Liver (tissue), 9 donors: Measurements from ENCODE around the gene KLLN. TPM values are rescaled to one million over a fixed set of nuclear protein-coding genes. Genes with fewer than 3 reads are reported as not detected.
"Not testable (repeated sequence)": the region's sequence is repeated elsewhere in the genome, so short reads cannot be mapped to it uniquely, and the experiment has no call there.

Experiments used
- DNase-seq: peaks from one replicate; pipeline ENCODE4 v3.0.0-alpha.2; 2017; ENCODE audit warnings: low spot score
- H3K27ac ChIP-seq, 2 donors: one replicate each; pipeline ENCODE4 v1.7.0; 2013; ENCODE audit warnings: inconsistent platforms in 2 of 2, low read length in 2 of 2, control low read depth in 1 of 2, low read depth in 1 of 2, mild to moderate bottlenecking in 1 of 2
- H3K27me3 ChIP-seq, 4 donors: one replicate each; pipeline versions ENCODE4 v1.6.1 to v1.7.0; 2013; ENCODE audit warnings: low read length in 3 of 4, inconsistent platforms in 1 of 4, mild to moderate bottlenecking in 1 of 4, moderate library complexity in 1 of 4; ENCODE audit not compliant: control insufficient read depth in 4 of 4, insufficient read depth in 4 of 4
- H3K36me3 ChIP-seq, 4 donors: one replicate each; pipeline versions ENCODE4 v1.6.1 to v1.7.0; 2013; ENCODE audit warnings: low read length in 3 of 4, mild to moderate bottlenecking in 3 of 4, low read depth in 1 of 4, moderate library complexity in 1 of 4; ENCODE audit not compliant: control insufficient read depth in 4 of 4, insufficient read depth in 3 of 4
- H3K4me1 ChIP-seq, 4 donors: one replicate each; pipeline versions ENCODE4 v1.6.1 to v1.7.0; 2013; ENCODE audit warnings: low read length in 3 of 4, mild to moderate bottlenecking in 3 of 4, moderate library complexity in 1 of 4; ENCODE audit not compliant: control insufficient read depth in 4 of 4, insufficient read depth in 4 of 4
- H3K4me3 ChIP-seq, 3 donors: one replicate each; pipeline versions ENCODE4 v1.6.1 to v1.7.0; 2013; ENCODE audit warnings: low read length in 3 of 3, control low read depth in 1 of 3, low read depth in 1 of 3, mild to moderate bottlenecking in 1 of 3
- H3K9ac ChIP-seq, 2 donors: one replicate each; pipeline ENCODE4 v1.7.0; 2013; ENCODE audit warnings: low read length in 2 of 2, mild to moderate bottlenecking in 2 of 2, moderate library complexity in 2 of 2, control low read depth in 1 of 2, low read depth in 1 of 2
- H3K9me3 ChIP-seq, 4 donors: one replicate each; pipeline versions ENCODE4 v1.6.1 to v1.7.0; 2013; ENCODE audit warnings: low read length in 3 of 4; ENCODE audit not compliant: control insufficient read depth in 4 of 4
- EGR1 ChIP-seq, 2 donors: IDR thresholded peaks; 2 replicates each; pipeline ENCODE4 v1.6.1; 2016 to 2018; ENCODE audit warnings: antibody characterized with exemption in 2 of 2, low read depth in 2 of 2
- FOXA1 ChIP-seq: IDR thresholded peaks from 2 replicates; pipeline ENCODE4 v1.6.1; 2016; ENCODE audit warnings: antibody characterized with exemption
- HNF4A ChIP-seq, 2 donors: conservative IDR thresholded peaks; 2 replicates each; pipeline ENCODE4 v1.6.1; 2016; ENCODE audit warnings: antibody characterized with exemption in 2 of 2, mild to moderate bottlenecking in 2 of 2
- HNF4G ChIP-seq: IDR thresholded peaks from 2 replicates; pipeline ENCODE4 v1.6.1; 2016; ENCODE audit warnings: antibody characterized with exemption
- NR2F2 ChIP-seq: IDR thresholded peaks from 2 replicates; pipeline ENCODE4 v1.6.1; 2016; ENCODE audit warnings: antibody characterized with exemption
- TAF1 ChIP-seq: conservative IDR thresholded peaks from 2 replicates; pipeline ENCODE4 v1.6.1; 2016; ENCODE audit warnings: antibody characterized with exemption, mild to moderate bottlenecking
- WGBS: extraction: QIAGEN DNeasy Blood & Tissue Kit; methylation state at CpG from one replicate; pipeline ENCODE4 v1.1.7; 2013; 5-methylcytosine and 5-hydroxymethylcytosine counted together
- polyA plus RNA-seq, 2 donors: library from polyadenylated mRNA; stranded (reverse) in 1 of 2; unstranded in 1 of 2; fragments of 200-250 nt in 1 of 2; fragments of >200 nt in 1 of 2; fragmentation: Nextera tagmentation in 1 of 2; extraction: Ambion mirVana in 1 of 2; gene quantifications; one replicate each; pipeline versions ENCODE4 v1.2.1 to v1.2.3, GENCODE V29; 2013 to 2015
- total RNA-seq, 2 donors: library from RNA; depleted of rRNA; stranded (reverse); fragments of >200 nt; gene quantifications; one replicate each; pipeline ENCODE4 v1.2.3, GENCODE V29; 2014
- TF ChIP-seq, protein P1 (sequence below): IDR thresholded peaks from 2 replicates; pipeline ENCODE4 v1.6.1; 2016; ENCODE audit warnings: antibody characterized with exemption
- TF ChIP-seq, protein P2 (sequence below): IDR thresholded peaks from 2 replicates; pipeline ENCODE4 v1.6.1; 2016; ENCODE audit warnings: antibody characterized with exemption
- TF ChIP-seq, protein P3 (sequence below): IDR thresholded peaks from 2 replicates; pipeline ENCODE4 v1.6.1; 2016; ENCODE audit warnings: antibody characterized with exemption, mild to moderate bottlenecking
- TF ChIP-seq, protein P4 (sequence below): fragments of 150-350 bp; IDR thresholded peaks from 2 replicates; pipeline ENCODE4 v1.5.1; 2017; ENCODE audit warnings: improper control_type of control experiment, low read depth, low read length; ENCODE audit not compliant: missing input control
- TF ChIP-seq, protein P5 (sequence below): IDR thresholded peaks from 2 replicates; pipeline ENCODE4 v1.6.1; 2016; ENCODE audit warnings: antibody characterized with exemption
- donor health status: healthy.
- donor health status: healthy.
- donor health status: healthy.
- donor health status: healthy.
- donor health status: healthy.

Gene KLLN
- total and polyA plus RNA-seq, 4 donors = 0.17 to 0.42 (median 0.24) TPM

DNA sequence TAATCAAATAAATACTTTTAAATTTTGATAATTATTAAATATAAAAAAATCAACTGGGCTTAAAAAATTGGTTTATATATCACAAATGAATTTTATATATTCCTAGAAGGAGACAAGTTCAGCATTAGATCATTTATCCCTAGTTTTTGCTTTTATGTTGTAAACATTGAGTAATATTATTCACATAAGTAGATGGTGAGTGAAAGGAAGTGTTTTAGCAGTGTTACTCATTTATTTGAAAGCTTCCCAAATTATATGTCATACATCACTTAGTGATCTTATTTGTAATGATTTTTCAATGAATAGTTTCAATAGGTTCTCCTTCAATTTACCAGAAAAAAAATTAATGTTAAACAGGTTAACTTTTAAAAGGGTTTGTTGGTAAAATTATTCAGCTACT lies 15.8 kb downstream of the KLLN start:
- Histone ChIP-seq H3K27ac (no peak overlapping the region), H3K9me3 (no peaks in the 10 kb centered on the region), H3K4me3 (no peak overlapping the region), H3K27me3 (no peaks in the 10 kb centered on the region), H3K9ac (no peak overlapping the region), H3K4me1 (no peaks in the 10 kb centered on the region), H3K36me3 (no peaks in the 10 kb centered on the region)
- no peak for DNase-seq
- TF ChIP-seq TAF1 (no peak), EGR1 (IDR thresholded peaks at IDR 0.05; ENCODE audit: low read depth in 2 of 2) (no peak), NR2F2 (no peak), FOXA1 (no peak)
- TF ChIP-seq, protein P1, sequence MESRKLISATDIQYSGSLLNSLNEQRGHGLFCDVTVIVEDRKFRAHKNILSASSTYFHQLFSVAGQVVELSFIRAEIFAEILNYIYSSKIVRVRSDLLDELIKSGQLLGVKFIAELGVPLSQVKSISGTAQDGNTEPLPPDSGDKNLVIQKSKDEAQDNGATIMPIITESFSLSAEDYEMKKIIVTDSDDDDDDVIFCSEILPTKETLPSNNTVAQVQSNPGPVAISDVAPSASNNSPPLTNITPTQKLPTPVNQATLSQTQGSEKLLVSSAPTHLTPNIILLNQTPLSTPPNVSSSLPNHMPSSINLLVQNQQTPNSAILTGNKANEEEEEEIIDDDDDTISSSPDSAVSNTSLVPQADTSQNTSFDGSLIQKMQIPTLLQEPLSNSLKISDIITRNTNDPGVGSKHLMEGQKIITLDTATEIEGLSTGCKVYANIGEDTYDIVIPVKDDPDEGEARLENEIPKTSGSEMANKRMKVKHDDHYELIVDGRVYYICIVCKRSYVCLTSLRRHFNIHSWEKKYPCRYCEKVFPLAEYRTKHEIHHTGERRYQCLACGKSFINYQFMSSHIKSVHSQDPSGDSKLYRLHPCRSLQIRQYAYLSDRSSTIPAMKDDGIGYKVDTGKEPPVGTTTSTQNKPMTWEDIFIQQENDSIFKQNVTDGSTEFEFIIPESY = no peak
- TF ChIP-seq, protein P2, sequence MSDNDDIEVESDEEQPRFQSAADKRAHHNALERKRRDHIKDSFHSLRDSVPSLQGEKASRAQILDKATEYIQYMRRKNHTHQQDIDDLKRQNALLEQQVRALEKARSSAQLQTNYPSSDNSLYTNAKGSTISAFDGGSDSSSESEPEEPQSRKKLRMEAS = no peak

DNA sequence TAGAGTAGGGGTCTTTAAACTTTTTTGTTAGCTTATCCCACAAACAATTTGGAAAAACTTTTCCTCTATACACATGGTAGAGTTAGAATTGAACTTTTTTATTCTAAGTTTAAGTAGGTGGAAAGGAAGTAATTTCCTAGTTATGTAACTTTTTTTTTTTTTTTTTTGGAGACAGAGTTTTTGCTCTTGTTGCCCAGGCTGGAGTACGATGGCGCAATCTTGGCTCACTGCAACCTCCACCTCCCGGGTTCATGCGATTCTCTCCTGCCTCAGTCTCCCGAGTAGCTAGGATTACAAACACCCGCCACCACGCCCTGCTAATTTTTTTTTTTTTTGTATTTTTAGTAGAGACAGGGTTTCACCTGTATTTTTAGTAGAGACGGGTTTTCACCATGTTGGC lies 16.6 kb downstream of the KLLN start:
- not testable (repeated sequence) for H3K9me3 ChIP-seq, H3K36me3 ChIP-seq, H3K9ac ChIP-seq, DNase-seq, H3K27me3 ChIP-seq, H3K4me1 ChIP-seq, H3K4me3 ChIP-seq, H3K27ac ChIP-seq
- 63% methylated on average over 8 of the region's 8 CpGs for WGBS

DNA sequence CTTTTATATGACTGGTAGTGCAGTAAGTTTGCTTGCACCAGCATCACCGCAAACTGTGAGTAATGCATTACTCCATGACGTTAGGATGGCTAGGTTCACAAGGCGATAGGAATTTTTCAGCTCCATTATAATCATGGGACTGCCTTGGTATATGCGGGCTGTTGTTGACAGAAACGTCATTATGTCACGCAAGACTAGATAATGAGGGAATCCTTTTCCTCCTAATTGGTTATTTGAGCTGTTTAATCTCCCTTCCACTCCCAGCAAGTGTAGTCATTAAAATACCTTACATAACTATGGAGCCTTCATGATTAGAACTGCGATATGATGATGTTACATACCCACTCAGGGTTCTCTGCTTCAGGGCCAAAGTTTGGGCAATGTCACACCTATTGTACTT lies 17.3 kb downstream of the KLLN start:
- H3K4me3 ChIP-seq = no peak overlapping the region
- no peaks in the 10 kb centered on the region for H3K4me1 ChIP-seq
- TF ChIP-seq, protein P3, sequence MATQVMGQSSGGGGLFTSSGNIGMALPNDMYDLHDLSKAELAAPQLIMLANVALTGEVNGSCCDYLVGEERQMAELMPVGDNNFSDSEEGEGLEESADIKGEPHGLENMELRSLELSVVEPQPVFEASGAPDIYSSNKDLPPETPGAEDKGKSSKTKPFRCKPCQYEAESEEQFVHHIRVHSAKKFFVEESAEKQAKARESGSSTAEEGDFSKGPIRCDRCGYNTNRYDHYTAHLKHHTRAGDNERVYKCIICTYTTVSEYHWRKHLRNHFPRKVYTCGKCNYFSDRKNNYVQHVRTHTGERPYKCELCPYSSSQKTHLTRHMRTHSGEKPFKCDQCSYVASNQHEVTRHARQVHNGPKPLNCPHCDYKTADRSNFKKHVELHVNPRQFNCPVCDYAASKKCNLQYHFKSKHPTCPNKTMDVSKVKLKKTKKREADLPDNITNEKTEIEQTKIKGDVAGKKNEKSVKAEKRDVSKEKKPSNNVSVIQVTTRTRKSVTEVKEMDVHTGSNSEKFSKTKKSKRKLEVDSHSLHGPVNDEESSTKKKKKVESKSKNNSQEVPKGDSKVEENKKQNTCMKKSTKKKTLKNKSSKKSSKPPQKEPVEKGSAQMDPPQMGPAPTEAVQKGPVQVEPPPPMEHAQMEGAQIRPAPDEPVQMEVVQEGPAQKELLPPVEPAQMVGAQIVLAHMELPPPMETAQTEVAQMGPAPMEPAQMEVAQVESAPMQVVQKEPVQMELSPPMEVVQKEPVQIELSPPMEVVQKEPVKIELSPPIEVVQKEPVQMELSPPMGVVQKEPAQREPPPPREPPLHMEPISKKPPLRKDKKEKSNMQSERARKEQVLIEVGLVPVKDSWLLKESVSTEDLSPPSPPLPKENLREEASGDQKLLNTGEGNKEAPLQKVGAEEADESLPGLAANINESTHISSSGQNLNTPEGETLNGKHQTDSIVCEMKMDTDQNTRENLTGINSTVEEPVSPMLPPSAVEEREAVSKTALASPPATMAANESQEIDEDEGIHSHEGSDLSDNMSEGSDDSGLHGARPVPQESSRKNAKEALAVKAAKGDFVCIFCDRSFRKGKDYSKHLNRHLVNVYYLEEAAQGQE = no peak
- TF ChIP-seq, protein P1 = no peak
- TF ChIP-seq, protein P4, sequence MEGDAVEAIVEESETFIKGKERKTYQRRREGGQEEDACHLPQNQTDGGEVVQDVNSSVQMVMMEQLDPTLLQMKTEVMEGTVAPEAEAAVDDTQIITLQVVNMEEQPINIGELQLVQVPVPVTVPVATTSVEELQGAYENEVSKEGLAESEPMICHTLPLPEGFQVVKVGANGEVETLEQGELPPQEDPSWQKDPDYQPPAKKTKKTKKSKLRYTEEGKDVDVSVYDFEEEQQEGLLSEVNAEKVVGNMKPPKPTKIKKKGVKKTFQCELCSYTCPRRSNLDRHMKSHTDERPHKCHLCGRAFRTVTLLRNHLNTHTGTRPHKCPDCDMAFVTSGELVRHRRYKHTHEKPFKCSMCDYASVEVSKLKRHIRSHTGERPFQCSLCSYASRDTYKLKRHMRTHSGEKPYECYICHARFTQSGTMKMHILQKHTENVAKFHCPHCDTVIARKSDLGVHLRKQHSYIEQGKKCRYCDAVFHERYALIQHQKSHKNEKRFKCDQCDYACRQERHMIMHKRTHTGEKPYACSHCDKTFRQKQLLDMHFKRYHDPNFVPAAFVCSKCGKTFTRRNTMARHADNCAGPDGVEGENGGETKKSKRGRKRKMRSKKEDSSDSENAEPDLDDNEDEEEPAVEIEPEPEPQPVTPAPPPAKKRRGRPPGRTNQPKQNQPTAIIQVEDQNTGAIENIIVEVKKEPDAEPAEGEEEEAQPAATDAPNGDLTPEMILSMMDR = no peak
- TF ChIP-seq, protein P5, sequence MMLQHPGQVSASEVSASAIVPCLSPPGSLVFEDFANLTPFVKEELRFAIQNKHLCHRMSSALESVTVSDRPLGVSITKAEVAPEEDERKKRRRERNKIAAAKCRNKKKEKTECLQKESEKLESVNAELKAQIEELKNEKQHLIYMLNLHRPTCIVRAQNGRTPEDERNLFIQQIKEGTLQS = no peak
- TF ChIP-seq HNF4G = no peak
- TF ChIP-seq EGR1 (IDR thresholded peaks at IDR 0.05; ENCODE audit: low read depth in 2 of 2) = no peak
- no peak for TF ChIP-seq HNF4A (conservative IDR thresholded peaks at IDR 0.05)
- no peaks in the 10 kb centered on the region for H3K9me3 ChIP-seq
- H3K27me3 ChIP-seq = no peaks in the 10 kb centered on the region
- no peak for DNase-seq
- H3K9ac ChIP-seq = no peak overlapping the region
- no peak overlapping the region for H3K27ac ChIP-seq
- WGBS = 79% methylated on average over 7 of the region's 7 CpGs
- no peaks in the 10 kb centered on the region for H3K36me3 ChIP-seq
